Omental fat pad (tissue), 4 donors: ENCODE results near the gene KRT10. TPM values are rescaled to one million over a fixed set of nuclear protein-coding genes. Genes with fewer than 3 reads are reported as not detected.
"Not testable (repeated sequence)": the region's sequence is repeated elsewhere in the genome, so short reads cannot be mapped to it uniquely, and the experiment has no call there.

Experiments
- ATAC-seq: fragments of 150-250 bp; one replicate; pipeline ENCODE4 v1.9.1; 2016; ENCODE audit warnings: mild to moderate bottlenecking, moderate library complexity; ENCODE audit not compliant: low FRiP score
- DNase-seq: peaks from one replicate; pipeline ENCODE4 v3.0.0-alpha.2; 2019; ENCODE audit warnings: low spot score
- CTCF ChIP-seq, 3 donors: fragments of 450-650 bp; IDR thresholded peaks; one replicate each; pipeline ENCODE4 v1.5.1; 2016 to 2017; ENCODE audit warnings: antibody characterized with exemption in 3 of 3, mild to moderate bottlenecking in 3 of 3, moderate library complexity in 2 of 3
- total RNA-seq, 4 donors: library from RNA; depleted of rRNA; stranded (reverse); fragments of >200 nt; gene quantifications; one replicate each; pipeline ENCODE4 v1.1.0, GENCODE V29; 2016

KRT10 gene
- total RNA-seq, 4 donors from 2014 or later: 4.4 to 17.5 (median 10.8) TPM

GRCh38 chr17:40859536-40859935 lies 37.1 kb upstream of the KRT10 start:
- ATAC-seq (no peak), DNase-seq (no peak)
- no peak for TF ChIP-seq CTCF (IDR thresholded peaks at IDR 0.05)

- not testable (repeated sequence) for ATAC-seq, DNase-seq
Observed at GRCh38 chr17:40858667-40859066, 36.3 kb upstream of the KRT10 start.

- DNase-seq (no peak), ATAC-seq (no peak)
- no peak for TF ChIP-seq CTCF (IDR thresholded peaks at IDR 0.05)
Observed at GRCh38 chr17:40857535-40857934, 35.1 kb upstream of the KRT10 start.

- DNase-seq (no peak), ATAC-seq (peak; percentile 82)
- TF ChIP-seq CTCF (IDR thresholded peaks at IDR 0.05): no peak
Observed at GRCh38 chr17:40854175-40854814, 31.9 kb upstream of the KRT10 start.

- DNase-seq (no peak), ATAC-seq (no peak)
- TF ChIP-seq CTCF (IDR thresholded peaks at IDR 0.05): no peak
Observed at GRCh38 chr17:40852364-40852763, 29.9 kb upstream of the KRT10 start.

- ATAC-seq (no peak), DNase-seq (no peak)
- no peak for TF ChIP-seq CTCF (IDR thresholded peaks at IDR 0.05)
Observed at GRCh38 chr17:40850293-40850972, 28.0 kb upstream of the KRT10 start.

GRCh38 chr17:40849723-40850122 lies 27.3 kb upstream of the KRT10 start:
- ATAC-seq (no peak), DNase-seq (no peak)
- TF ChIP-seq CTCF (IDR thresholded peaks at IDR 0.05): no peak
